Thyroid gland (tissue), 4 donors: ENCODE results near the gene OBSL1. TPM values are rescaled to one million over a fixed set of nuclear protein-coding genes. Genes with fewer than 3 reads are reported as not detected.

ENCODE experiments used
- DNase-seq, 2 donors: peaks; one replicate each; pipeline ENCODE4 v3.0.0-alpha.2; 2019
- H3K27ac ChIP-seq, 3 donors: fragments of 200-600 bp; sonication (generic); 1 replicate in 2 of 3; 2 replicates in 1 of 3; pipeline ENCODE4 v1.5.1; 2016 to 2019; ENCODE audit warnings: mild to moderate bottlenecking in 1 of 3, moderate library complexity in 1 of 3
- H3K27me3 ChIP-seq: fragments of 200-600 bp; sonication (generic); one replicate; pipeline ENCODE4 v1.5.1; 2019
- H3K36me3 ChIP-seq, 2 donors: fragments of 200-600 bp; sonication (generic); one replicate each; pipeline ENCODE4 v1.5.1; 2016 to 2019
- H3K4me1 ChIP-seq, 2 donors: fragments of 200-600 bp; sonication (generic); one replicate each; pipeline ENCODE4 v1.5.1; 2017 to 2019
- H3K4me3 ChIP-seq, 3 donors: fragments of 200-600 bp; sonication (generic); replicated peaks in 1 of 3; 1 replicate in 2 of 3; 2 replicates in 1 of 3; pipeline ENCODE4 v1.5.1; 2016; ENCODE audit warnings: mild to moderate bottlenecking in 1 of 3
- H3K9me3 ChIP-seq: fragments of 200-600 bp; sonication (generic); one replicate; pipeline ENCODE4 v1.5.1; 2017
- CTCF ChIP-seq, 6 experiments: fragments of 200-600 bp in 3 of 6; fragments of 450-650 bp in 3 of 6; sonication (generic) in 3 of 6; IDR thresholded peaks; one replicate each; pipeline ENCODE4 v1.5.1; 2016 to 2019; ENCODE audit warnings: antibody characterized with exemption in 6 of 6, mild to moderate bottlenecking in 2 of 6, inconsistent platforms in 1 of 6, moderate library complexity in 1 of 6
- POLR2A ChIP-seq, 2 donors: fragments of 450-650 bp; IDR thresholded peaks; one replicate each; pipeline ENCODE4 v1.6.1; 2017; ENCODE audit warnings: antibody characterized with exemption in 2 of 2, mild to moderate bottlenecking in 2 of 2, moderate library complexity in 1 of 2
- WGBS, 2 donors: methylation state at CpG; one replicate each; pipeline ENCODE4 v1.1.5; 2017; 5-methylcytosine and 5-hydroxymethylcytosine counted together
- intact Hi-C: fragments of 100-400 bp; cut with DNase I; formaldehyde crosslinking; loops from one replicate; pipeline ENCODE4 v1.15.1; 2023
- total RNA-seq, 4 donors: library from RNA; depleted of rRNA; stranded (reverse); fragments of >200 nt; gene quantifications; one replicate each; pipeline ENCODE4 v1.2.3, GENCODE V29; 2016

The OBSL1 gene
- total RNA-seq, 4 donors from 2014 or later: 142 to 200 (median 170) TPM

DNA sequence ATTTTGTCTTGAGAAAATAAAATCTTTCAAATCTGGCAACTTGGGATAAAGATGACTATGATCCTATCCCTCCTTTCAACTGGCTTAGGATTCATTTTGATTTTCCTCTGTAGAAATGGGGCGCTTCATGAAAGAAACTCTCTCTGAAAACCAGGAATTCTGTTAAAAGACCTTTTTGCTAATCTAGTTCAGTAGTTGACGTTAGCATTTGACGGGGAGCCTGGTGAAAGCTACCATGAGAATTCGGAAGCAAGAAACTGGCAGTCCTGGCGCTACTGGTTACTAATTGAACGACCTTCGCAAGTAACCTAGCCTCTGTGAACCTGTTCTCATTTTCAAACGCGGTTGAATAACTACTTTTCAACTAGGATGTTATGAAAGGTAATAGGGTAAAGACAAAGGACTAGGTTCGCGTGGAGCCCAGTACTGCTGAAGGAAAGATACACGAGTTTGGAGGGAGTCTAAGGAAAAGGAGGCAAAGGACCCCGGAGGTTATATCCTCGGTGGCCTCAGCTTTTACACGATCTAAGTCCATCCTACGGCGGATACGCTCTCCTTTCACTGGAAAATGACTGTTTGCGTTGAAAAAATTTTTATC lies 25.7 kb upstream of the OBSL1 start:
- no peak for DNase-seq
- Histone ChIP-seq H3K27me3 (no peaks in the 10 kb centered on the region), H3K27ac (peak overlapping the region; percentile 79 to 91 (median 89)), H3K36me3 (peaks cover 0 to 8% of the 10 kb centered on the region in 2 donors), H3K9me3 (no peaks in the 10 kb centered on the region), H3K4me1 (peaks cover 0 to 13% of the 10 kb centered on the region in 2 donors), H3K4me3 (peak overlapping the region; percentile 35 to 77 (median 54))
- TF ChIP-seq CTCF (IDR thresholded peaks at IDR 0.05) (no peak), POLR2A (IDR thresholded peaks at IDR 0.05) (no peak)
- intact Hi-C loops: no loop called here
- WGBS, 2 donors: 10 to 12% methylated on average over 19 of the region's 19 CpGs

- WGBS, 2 donors: 34 to 41% methylated on average over 3 of the region's 3 CpGs
- Histone ChIP-seq H3K4me3 (no peak overlapping the region), H3K36me3 (no peaks in the 10 kb centered on the region), H3K4me1 (peaks cover 0 to 13% of the 10 kb centered on the region in 2 donors), H3K9me3 (no peaks in the 10 kb centered on the region), H3K27me3 (no peaks in the 10 kb centered on the region), H3K27ac (no peak overlapping the region)
- intact Hi-C loops: no loop called here
- no peak for DNase-seq
- TF ChIP-seq POLR2A (IDR thresholded peaks at IDR 0.05) (no peak), CTCF (IDR thresholded peaks at IDR 0.05) (no peak)
Measured at GRCh38 chr2:219595256-219595655, 23.9 kb upstream of the OBSL1 start.

- Histone ChIP-seq H3K27ac (no peak overlapping the region), H3K36me3 (no peaks in the 10 kb centered on the region), H3K9me3 (no peaks in the 10 kb centered on the region), H3K27me3 (no peaks in the 10 kb centered on the region), H3K4me3 (no peak overlapping the region), H3K4me1 (peaks cover 0 to 7% of the 10 kb centered on the region in 2 donors)
- no peak for DNase-seq
- TF ChIP-seq POLR2A (IDR thresholded peaks at IDR 0.05) (no peak), CTCF (IDR thresholded peaks at IDR 0.05) (no peak)
- intact Hi-C loops: no loop called here
- 85 to 91% methylated on average over 2 of the region's 2 CpGs for WGBS, 2 donors
Measured at GRCh38 chr2:219593154-219593553, 21.8 kb upstream of the OBSL1 start.

GRCh38 chr2:219592736-219593135 lies 21.4 kb upstream of the OBSL1 start:
- Histone ChIP-seq H3K27me3 (no peaks in the 10 kb centered on the region), H3K36me3 (no peaks in the 10 kb centered on the region), H3K4me1 (peaks cover 0 to 7% of the 10 kb centered on the region in 2 donors), H3K9me3 (no peaks in the 10 kb centered on the region), H3K27ac (no peak overlapping the region), H3K4me3 (no peak overlapping the region)
- peak; percentile 37 to 52 for DNase-seq
- 51 to 56% methylated on average over 6 of the region's 6 CpGs for WGBS, 2 donors
- intact Hi-C loops: no loop called here
- no peak for TF ChIP-seq POLR2A (IDR thresholded peaks at IDR 0.05)
- TF ChIP-seq CTCF (IDR thresholded peaks at IDR 0.05): no peak

DNA sequence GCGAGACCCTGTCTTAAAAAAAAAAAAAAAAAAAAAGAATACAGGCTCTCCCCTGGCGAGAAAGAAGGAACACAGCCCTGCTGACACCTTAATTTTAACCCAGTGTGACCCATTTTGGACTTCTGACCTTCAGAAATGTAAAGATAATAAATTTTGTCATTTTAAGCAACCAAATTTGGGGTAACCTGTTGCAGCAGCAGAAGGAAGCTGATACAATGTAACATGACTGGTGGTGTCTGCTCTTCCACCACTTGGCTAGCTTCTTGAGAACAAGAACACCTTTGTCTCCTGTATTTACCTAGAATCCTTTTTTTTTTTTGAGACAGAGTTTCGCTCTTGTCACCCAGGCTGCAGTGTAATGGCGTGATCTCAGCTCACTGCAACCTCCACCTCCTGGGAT lies 19.8 kb upstream of the OBSL1 start:
- DNase-seq: no peak
- no peaks in the 10 kb centered on the region for H3K9me3 ChIP-seq
- H3K4me3 ChIP-seq: no peak overlapping the region
- 70 to 72% methylated on average over 4 of the region's 4 CpGs for WGBS, 2 donors
- no peak overlapping the region for H3K27ac ChIP-seq
- intact Hi-C loops: no loop called here
- no peaks in the 10 kb centered on the region for H3K36me3 ChIP-seq
- H3K4me1 ChIP-seq: peaks cover 0 to 5% of the 10 kb centered on the region in 2 donors
- H3K27me3 ChIP-seq: no peaks in the 10 kb centered on the region
- no peak for TF ChIP-seq CTCF (IDR thresholded peaks at IDR 0.05)
- no peak for TF ChIP-seq POLR2A (IDR thresholded peaks at IDR 0.05)
